IPS DF 4.7 (cell line): ENCODE data around the gene CLCN1.

Experiments used
- DNase-seq: peaks from one replicate; pipeline ENCODE4 v3.0.0-alpha.2; 2013; ENCODE audit warnings: low spot score; ENCODE audit errors: extremely low read depth

The CLCN1 gene

GRCh38 chr7:143363016-143363937 lies 47.4 kb downstream of the CLCN1 start:
- DNase-seq: no peak

- no peak for DNase-seq
Observed at GRCh38 chr7:143367972-143368371, 52.1 kb downstream of the CLCN1 start.

GRCh38 chr7:143368387-143368786 lies 52.5 kb downstream of the CLCN1 start:
- DNase-seq: no peak

DNA sequence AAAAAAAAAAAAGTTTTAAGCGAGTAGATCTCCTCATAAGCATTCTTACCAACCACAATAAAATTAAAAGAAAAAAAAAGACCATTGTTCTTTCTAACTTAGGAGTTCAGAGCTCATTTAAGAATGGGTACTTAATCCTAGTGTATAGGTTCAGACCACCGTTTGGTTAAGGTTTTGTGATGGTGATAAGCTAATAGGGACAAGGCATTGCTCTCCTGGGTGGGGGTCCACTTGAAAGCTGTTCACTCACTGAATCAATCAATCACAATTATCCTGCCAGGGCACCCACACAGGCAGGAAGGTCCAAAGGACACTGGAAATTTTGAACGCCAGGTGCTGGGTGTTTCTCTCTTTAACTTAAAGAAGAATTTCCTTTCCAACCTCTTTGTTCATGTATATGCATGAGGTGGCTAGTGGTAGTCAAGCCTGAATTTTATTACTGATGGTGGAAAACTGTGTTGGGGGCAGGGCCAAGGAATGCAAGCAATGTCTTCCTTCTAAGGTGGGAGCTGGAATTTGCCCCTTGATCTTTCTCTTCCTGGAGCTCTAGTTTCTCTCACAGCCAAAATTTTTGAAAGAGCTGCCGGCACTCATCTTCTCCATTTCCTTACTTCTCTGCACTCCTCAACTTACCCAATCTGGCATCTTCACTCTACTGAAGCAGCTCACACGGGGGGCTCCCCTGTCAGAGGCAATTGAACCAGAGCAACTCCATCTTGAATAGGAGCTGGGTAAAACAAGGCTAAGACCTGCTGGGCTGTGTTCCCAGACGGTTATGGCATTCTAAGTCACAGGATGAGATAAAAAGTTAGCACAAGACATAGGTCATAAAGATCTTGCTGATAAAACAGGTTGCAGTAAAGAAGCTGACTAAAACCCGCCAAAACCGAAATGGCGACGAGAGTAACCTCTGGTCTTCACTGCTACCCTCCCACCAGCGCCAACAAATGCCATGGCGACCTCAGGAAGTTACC lies 54.1 kb downstream of the CLCN1 start:
- DNase-seq: no peak

DNA sequence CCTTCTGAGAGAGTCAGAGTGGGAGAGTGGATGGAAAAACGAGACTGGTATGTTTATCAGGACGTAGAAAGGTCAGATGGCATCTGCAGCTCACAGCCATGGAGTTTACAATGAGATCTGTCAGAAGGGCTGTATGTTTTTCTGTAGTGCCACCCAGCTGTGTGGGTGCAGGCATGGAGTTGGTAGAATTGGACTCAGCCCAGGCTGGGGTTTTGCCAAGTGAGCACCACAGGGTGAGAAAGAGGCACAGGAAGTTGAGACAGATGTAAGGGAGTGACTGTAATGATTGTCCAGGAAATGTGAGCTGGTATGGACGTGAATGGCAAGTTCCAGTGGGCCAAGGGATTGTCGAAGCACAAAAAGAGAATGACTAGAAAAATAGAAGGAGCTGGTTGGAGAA lies 56.2 kb downstream of the CLCN1 start:
- no peak for DNase-seq

GRCh38 chr7:143373255-143373794 lies 57.4 kb downstream of the CLCN1 start:
- DNase-seq: no peak

DNA sequence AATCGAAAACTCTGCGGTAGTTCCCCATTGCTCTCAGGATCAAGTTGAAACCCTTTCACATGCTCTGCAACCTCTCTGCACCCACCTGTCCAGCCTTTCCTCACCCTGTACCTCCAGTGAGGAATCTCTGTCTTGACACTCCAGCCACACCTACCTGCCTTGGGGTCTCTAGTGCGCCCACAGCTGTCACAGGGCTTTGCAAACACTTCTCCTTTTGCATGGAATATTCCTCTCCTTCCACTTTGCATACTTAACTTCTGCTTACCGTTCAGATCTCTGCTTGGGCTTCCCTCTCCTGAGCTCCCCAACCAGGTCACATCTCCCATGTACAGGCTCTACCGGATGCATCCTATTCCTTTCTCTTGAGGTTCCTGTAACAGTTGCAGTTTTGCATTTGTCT lies 58.6 kb downstream of the CLCN1 start:
- no peak for DNase-seq

DNA sequence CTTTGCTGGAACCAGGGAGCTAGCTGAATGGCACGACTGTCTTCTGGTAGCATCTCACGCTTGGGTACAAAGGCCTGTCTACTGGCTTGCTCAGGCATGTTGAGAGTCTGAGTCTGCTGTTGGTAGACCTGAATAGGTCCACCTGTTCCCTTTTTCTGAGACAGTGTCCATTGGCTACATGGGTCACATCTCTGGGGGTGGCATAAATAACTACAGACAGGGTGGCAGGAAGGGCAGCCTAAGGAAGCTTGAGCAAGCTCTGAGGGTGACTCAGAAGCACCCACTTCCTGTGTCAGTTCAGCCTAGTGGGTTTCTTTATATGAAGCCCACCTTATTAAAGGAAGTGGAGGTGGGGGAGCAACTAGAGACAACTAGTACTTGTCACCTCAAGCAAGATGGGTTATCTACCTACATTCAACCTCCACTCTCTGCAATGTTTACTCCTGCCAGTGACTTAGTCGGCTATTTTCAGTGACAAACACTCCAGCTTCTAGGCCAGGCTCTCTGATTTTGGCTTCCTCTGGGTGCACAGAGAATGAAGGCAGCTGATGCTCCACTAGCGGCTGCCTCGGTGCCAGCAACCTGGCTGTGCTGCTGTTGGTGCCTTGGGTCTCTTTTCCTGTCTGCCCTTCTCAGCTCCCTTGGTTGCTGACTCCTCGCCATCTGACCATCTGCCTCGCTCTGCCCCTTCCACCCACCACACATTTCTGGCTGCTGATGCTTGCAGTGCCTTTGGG lies 59.6 kb downstream of the CLCN1 start:
- no peak for DNase-seq

DNA sequence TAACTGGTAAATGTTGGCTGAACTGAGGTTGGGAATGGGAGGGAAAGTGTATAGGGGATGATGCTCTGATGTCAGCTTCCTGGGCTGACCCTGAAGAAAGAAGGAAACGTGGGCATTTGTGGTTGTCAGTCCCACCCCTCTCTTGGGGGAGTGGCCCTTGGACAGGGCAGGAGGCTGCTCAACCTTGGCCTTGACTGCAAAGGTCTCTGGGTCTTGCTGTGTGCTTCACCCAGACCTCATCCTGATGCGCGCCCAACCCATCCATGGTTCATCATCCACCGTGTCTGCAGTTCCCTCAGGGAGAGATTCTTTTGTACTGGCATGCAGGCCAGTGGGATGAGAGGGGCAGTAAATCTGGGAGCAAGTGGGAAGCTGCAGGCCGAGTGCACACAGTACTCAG lies 60.5 kb downstream of the CLCN1 start:
- DNase-seq: no peak

DNA sequence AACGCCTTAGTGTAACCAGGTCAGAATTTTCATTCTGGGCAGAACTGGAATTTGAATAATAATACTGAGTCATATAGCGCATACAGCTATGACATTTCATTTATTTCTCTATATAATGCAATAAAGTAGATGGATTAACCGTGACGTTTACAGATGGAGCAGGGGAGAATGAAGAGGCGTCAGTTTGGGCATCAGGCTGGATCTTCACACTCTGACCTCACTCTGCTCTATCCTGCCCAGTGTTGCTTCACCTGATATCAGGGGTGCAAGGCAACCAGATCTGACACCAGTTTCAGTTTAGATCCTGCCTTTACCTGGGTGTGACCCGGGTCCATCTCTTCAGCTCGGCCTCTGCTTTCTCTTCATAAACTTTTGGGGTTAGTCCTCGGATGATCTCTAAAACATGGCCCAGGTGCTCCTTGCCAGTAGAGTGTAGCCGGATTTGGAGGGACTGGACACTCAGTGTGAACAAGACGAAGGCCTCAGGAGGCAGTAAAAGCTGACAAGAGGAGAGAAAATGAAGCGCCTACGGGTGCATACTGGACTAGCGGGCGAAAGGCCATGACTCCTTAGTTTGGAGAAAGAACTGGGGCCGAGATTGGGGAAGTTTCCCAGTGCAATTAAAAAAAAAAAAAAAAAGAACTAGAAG lies 63.8 kb downstream of the CLCN1 start:
- DNase-seq: no peak

DNA sequence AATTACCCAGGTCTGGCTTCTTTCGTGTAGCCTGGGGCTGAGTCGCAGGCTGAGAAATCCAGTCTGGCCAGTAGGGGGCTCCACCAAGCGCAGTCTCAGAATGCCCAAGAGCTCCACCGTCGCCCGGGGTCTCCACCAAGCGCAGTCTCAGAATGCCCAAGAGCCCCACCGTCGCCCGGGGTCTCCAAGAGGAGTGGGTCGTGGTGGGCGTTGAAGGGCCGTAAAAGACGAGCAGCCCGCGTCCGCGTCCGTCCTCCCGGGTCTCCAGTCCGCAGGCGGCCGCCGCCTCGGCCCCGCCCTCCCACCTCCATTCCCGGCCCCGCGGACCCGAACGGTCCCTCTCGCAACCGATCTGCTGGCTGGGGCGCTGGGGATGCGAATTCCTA lies 64.3 kb downstream of the CLCN1 start:
- no peak for DNase-seq

DNA sequence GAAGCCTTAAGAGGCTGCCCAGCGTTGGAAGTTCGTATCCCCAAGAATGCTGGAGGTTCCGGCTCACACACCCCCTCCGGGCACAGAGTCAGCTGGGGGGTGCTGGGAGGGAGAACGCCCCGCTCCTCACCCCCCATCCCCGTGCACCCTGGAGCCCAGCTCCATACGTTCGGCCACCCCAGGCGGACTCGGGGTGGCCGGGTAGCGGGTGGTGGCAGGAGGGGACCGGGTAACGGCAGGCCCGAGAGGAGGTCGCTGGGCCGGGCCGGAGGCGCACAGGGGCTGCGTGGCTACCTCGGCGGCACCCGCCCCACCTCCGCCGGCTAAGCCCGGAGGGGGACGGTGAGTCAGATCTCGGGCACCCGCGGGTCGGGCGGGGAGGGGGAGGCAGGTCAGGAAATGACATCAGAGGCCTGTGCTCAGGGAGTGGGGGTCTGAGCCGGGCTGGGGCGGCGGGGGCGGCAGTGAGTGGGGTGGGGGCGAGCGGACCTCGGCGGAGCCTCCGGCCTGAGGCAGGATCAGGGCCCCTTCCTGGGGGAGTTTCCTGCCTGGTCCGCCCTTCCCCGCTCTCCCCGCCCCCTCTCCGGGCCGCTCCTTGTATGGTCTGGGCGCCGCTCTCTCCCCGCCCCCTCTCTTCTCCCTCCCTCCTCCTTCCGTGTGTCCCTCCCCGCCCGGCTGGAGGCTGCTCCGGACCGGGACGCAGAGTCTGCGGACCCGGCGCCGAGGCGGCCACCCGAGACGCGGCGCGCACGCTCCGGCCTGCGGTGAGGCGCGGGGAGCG lies 64.9 kb downstream of the CLCN1 start, which contains the start of gene ZYX:
Gene ZYX (plus strand): TSS at position 700 of the 781 bp plus-strand sequence. CDS start 227 bp downstream, outside the sequence.
- DNase-seq: no peak

DNA sequence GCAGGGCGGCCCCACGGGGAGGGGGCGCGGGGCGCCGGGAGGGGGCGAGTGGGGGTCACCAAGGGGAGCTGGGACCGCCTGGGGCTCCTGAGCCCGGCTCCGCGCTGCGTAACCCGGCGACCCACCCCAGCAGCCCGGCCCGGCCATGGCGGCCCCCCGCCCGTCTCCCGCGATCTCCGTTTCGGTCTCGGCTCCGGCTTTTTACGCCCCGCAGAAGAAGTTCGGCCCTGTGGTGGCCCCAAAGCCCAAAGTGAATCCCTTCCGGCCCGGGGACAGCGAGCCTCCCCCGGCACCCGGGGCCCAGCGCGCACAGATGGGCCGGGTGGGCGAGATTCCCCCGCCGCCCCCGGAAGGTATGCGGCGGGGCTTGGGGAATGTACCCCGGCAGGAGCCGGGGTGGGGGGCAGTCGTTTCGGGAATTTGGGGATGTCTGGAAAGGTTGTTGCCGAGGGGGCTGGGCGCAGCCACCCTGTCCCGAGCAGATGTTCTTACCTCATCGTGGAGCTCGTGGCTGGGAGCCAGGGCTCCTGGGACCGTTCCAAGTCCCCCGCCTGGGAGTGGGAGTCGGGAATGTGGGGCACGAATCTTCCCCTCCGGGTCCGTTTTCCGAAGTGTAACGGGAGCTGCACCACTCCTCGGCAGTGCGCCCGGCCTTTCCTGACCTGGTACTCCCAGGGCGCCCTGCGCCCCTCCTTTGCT lies 65.7 kb downstream of the CLCN1 start:
- DNase-seq: no peak

DNA sequence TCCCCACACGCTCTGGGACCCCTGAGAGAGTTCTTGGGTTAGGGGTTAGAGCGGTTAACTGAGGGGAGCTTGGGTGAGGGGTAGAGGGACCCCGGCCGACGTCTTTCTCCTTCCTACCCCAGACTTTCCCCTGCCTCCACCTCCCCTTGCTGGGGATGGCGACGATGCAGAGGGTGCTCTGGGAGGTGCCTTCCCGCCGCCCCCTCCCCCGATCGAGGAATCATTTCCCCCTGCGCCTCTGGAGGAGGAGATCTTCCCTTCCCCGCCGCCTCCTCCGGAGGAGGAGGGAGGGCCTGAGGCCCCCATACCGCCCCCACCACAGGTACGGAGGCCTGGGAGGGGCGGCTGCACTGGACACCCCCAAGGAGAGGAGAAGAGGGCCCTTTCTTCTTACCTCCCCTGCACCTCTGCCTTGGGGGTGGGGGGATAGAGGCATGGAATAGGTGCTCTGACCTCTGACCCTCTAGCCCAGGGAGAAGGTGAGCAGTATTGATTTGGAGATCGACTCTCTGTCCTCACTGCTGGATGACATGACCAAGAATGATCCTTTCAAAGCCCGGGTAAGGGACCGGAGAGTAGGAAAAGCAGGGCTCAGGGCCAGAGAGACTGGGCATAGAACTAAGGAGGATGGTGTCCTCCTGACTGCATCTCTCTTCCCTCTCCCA lies 66.3 kb downstream of the CLCN1 start:
- no peak for DNase-seq

DNA sequence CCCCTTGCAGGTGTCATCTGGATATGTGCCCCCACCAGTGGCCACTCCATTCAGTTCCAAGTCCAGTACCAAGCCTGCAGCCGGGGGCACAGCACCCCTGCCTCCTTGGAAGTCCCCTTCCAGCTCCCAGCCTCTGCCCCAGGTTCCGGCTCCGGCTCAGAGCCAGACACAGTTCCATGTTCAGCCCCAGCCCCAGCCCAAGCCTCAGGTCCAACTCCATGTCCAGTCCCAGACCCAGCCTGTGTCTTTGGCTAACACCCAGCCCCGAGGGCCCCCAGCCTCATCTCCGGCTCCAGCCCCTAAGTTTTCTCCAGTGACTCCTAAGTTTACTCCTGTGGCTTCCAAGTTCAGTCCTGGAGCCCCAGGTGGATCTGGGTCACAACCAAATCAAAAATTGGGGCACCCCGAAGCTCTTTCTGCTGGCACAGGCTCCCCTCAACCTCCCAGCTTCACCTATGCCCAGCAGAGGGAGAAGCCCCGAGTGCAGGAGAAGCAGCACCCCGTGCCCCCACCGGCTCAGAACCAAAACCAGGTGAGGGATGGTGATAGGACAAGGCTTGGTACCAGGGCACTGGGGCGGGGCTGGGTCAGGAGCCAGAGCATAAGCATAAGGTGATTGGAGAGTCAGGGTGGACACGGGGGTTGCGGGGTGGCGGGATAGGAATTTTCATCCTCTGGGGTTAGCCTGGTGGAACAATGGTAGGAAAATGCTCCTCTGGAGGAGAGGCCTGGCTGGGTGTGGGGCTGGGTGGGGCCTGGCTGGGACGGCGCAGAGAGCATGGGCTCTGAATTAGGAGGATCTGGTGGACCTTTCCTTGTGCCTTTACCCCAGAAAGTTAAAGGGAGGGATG lies 67.1 kb downstream of the CLCN1 start:
- no peak for DNase-seq

- DNase-seq: no peak
Observed at GRCh38 chr7:143383642-143383957, 67.7 kb downstream of the CLCN1 start.

- no peak for DNase-seq
Observed at GRCh38 chr7:143384148-143384547, 68.2 kb downstream of the CLCN1 start.
